ENCODE results near the gene DNAJB6.

The DNAJB6 gene

GRCh38 chr7:157336383-157337315 lies at the start of gene DNAJB6:
DNAJB6 (plus strand) TSS chr7:157337004; CDS start chr7:157358573, 21,569 bp downstream.
- DNase-seq (ENCODE audit: low read depth in 2 of 2) = peak; percentile 89 to 91

GRCh38 chr7:157291404-157292080 lies 45.3 kb upstream of the DNAJB6 start:
- no peak for DNase-seq (ENCODE audit: low read depth in 2 of 2)

- no peak for DNase-seq (ENCODE audit: low read depth in 2 of 2)
Measured at GRCh38 chr7:157292258-157292657, 44.5 kb upstream of the DNAJB6 start.

DNA sequence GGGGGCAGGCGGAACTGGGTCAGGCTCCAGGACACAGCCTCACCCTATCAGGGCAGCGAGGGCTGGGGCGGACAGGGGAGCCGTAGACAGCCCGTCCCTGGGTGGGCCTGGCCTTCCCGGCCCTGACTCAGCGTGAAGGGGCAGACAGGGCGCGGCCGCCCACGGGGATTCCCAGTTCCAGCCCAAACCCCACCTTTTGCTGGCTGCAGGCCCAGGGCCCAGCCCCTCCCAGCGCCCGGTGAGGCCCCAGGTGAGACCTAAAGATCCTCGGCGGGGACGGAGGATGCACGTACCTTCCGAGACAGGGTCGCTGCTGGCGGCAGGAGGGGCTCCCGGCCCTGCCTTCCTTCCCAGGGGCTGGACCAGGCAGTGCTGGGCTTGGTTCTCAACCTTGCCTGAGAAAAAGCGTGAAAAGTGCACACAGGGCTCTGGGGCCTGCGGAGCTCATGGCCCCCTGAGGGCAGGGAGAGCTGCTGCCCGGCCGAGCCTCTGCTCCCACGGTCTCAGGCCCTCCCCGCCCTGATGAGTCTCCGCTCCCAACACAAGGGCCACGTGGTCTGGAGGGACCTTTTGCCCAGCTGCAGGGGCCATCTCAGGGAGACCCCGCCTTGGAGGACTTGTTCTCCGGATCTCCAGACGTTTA lies 43.9 kb upstream of the DNAJB6 start:
- no peak for DNase-seq (ENCODE audit: low read depth in 2 of 2)

GRCh38 chr7:157293413-157293788 lies 43.4 kb upstream of the DNAJB6 start:
- DNase-seq (ENCODE audit: low read depth in 2 of 2) = no peak

- DNase-seq (ENCODE audit: low read depth in 2 of 2) = no peak
Measured at GRCh38 chr7:157294773-157295172, 42.0 kb upstream of the DNAJB6 start.

DNA sequence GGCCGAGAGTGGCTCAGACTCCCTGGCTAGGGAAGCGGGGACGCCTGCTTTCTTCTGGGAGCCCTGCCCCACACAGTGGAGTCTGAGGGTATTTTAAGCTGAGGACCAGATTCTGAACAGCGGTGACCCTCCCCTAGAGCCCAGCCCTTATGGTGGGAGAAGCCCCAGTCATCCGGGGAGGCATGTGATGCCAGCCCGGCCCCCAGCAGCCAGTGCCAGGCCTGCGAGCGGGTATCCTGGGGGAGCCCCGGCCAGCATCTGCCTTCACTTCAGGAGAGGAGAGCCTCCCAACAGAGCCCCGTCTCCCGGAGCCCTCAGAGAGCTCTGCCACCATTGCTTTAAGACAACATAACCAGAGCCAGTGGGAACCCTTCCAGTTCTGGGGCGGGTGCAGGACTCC lies 41.5 kb upstream of the DNAJB6 start:
- no peak for DNase-seq (ENCODE audit: low read depth in 2 of 2)

- DNase-seq (ENCODE audit: low read depth in 2 of 2) = no peak
Measured at GRCh38 chr7:157297185-157297584, 39.6 kb upstream of the DNAJB6 start.

DNA sequence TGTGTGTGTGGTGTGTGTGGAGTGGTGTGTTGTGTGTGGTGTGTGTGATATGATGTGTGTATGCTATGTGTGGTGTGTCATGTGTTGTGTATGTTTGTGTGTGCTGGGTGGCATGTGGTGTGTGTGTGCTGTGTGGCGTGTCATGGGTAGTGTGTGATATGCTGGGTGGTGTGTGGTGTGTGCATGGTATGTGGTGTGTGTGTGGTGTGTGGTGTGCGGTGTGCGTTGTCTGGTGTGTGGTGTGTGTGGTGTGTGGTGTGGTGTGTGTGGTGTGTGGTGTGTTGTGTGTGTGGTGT lies 37.5 kb upstream of the DNAJB6 start:
- DNase-seq (ENCODE audit: low read depth in 2 of 2) = no peak

DNA sequence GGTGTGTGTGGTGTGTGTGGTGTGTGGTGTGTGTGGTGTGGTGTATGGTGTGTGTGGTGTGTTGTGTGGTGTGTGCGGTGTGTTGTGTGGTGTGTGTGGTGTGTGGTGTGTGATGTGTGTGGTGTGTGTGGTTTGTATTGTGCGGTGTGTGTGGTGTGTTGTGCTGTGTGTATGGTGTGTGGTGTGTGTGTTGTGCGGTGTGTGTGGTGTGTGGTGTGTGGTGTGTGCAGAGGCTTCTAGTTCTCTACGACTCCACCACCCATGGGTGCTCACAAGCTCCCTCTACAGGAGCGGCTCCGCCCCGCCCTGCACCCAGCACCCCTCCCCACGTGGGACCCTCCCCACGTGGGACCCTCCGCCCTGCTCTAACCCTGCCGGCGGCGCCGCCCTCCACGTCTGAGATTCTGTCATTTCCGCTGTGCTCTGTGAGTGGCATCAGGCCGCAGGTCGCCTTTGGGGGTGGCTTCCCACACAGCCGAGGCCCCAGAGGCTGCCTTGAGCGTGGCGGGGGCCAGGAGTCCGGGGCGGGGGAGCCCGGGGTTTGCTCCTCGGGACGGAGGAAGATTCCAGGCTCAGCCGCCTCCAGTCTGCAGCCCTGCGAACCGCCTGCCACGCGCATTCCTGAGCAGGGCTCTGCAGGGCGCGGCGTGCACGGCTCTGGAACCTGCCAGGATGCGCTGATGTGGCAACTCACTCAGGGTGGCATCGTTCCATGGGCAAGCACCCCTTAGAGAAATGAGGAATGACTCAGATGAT lies 37.0 kb upstream of the DNAJB6 start:
- DNase-seq (ENCODE audit: low read depth in 2 of 2) = no peak

DNA sequence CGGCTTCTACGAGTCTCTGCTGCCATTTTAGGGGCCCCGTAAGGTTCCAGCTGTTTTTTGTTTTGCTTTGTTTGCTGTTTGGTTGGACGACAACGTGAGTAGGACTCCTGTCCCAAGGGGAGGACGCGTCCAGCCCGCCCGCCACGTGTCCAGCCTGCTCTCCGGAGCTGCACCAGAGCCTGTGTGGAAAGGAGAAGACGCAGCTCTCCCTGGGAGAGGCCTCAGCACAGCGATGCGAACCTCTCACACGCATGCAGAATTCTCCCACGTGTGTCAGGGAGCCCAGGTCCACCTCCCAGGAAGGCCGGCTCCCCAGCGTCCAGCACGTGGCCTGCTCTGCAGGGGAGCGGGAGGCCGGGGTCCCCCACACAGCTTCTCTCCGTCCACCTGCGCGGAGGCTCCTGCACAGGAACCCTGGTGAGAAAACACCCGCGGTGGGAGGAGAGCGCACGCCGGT lies 36.4 kb upstream of the DNAJB6 start:
- no peak for DNase-seq (ENCODE audit: low read depth in 2 of 2)

- no peak for DNase-seq (ENCODE audit: low read depth in 2 of 2)
Measured at GRCh38 chr7:157301610-157302120, 35.1 kb upstream of the DNAJB6 start.

- DNase-seq (ENCODE audit: low read depth in 2 of 2) = no peak
Measured at GRCh38 chr7:157306846-157307838, 29.7 kb upstream of the DNAJB6 start.

DNA sequence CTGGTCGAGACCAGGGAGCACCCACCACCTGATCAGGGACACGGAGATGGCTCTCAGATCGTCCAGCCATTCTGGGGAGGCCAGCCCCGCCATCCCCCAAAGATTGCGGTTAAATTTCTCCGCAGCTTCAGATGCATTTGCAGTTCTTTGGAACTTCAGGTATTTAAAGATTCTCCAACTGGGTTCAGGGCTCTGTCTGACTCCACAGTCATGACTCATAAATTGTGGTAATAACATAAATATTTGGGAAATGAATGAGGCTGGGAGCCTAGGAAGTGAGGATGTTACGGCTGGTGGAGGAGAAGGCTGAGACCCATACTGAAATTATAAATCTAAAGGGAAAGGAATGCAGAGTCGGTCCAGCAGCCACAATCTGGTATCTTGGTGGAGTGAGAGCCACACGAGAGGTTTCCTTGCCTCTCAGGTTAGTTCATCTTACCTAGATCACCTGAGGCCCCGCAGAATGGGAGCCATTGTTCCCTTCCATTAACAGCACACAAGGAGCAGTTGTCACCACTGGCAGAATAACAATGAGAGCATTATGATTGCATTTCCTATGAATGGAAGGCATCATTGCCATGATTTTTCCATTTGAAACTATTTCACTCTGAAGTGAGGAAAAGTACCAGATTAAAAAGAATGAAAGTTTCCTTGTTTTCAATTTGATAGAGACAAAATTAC lies 26.7 kb upstream of the DNAJB6 start:
- DNase-seq (ENCODE audit: low read depth in 2 of 2) = no peak

DNA sequence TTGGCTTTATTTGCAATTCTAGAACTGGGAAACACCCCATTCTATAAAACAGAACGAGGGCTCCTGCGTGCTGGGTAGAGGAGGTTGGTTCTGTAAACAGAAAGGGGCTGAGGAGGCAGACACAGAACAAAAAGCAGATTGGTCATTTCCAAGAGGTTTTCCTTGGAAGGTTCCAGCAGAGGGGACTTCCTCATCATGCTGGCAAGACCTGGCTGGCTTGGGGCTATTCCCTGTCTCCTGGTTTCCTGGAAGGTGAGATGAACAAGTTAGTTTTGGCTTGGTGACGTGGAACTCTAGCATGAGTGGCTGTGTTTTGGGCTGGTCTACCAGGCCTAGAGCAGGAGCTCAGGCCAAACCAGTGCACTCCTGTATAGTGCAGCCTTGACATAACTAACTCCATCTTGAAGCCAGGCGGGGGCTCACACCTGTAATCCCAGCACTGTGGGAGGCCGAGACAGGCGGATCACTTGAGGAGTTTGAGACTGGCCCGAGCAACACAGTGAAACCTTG lies 26.1 kb upstream of the DNAJB6 start:
- DNase-seq (ENCODE audit: low read depth in 2 of 2) = no peak

- DNase-seq (ENCODE audit: low read depth in 2 of 2) = no peak
Measured at GRCh38 chr7:157312941-157313340, 23.9 kb upstream of the DNAJB6 start.

GRCh38 chr7:157313645-157314044 lies 23.2 kb upstream of the DNAJB6 start:
- DNase-seq (ENCODE audit: low read depth in 2 of 2) = no peak

GRCh38 chr7:157318015-157318706 lies 18.6 kb upstream of the DNAJB6 start:
- no peak for DNase-seq (ENCODE audit: low read depth in 2 of 2)

- no peak for DNase-seq (ENCODE audit: low read depth in 2 of 2)
Measured at GRCh38 chr7:157320608-157320980, 16.2 kb upstream of the DNAJB6 start.
